Activated naive CD4-positive, alpha-beta T cell treated with anti-CD3 and anti-CD28 coated beads, Interleukin-2, amount 10 ng/mL, durations not matched to agents 7 days and 5 days (primary cell): ENCODE measurements around the gene CR1L.
A peak's percentile ranks its signal among the peaks of the same experiment; 100 is the strongest.
"Not testable (repeated sequence)": the region's sequence is repeated elsewhere in the genome, so short reads cannot be mapped to it uniquely, and the experiment has no call there.

Experiments
- CTCF ChIA-PET: fragments of 350-600 bp; sonication (Branson Sonifier 250); formaldehyde crosslinking; loops from one replicate; lab custom pipeline; 2021; ENCODE audit warnings: antibody characterized with exemption; lab: Charles Lee
- DNase-seq: peaks from one replicate; pipeline ENCODE4 v3.0.0-alpha.2; 2020
- H3K27ac Mint-ChIP-seq: one replicate; pipeline ENCODE4 v1.8.0; 2021; ENCODE audit warnings: mild to moderate bottlenecking, moderate library complexity, mixed read lengths
- H3K27me3 Mint-ChIP-seq: one replicate; pipeline ENCODE4 v1.8.0; 2021; ENCODE audit warnings: mild to moderate bottlenecking, mixed read lengths
- H3K36me3 Mint-ChIP-seq: one replicate; pipeline ENCODE4 v1.8.0; 2021; ENCODE audit warnings: mixed read lengths
- H3K4me1 Mint-ChIP-seq: one replicate; pipeline ENCODE4 v1.8.0; 2021; ENCODE audit warnings: mixed read lengths
- H3K4me3 Mint-ChIP-seq: one replicate; pipeline ENCODE4 v1.8.0; 2021; ENCODE audit warnings: mild to moderate bottlenecking, moderate library complexity, mixed read lengths
- H3K9me3 Mint-ChIP-seq: one replicate; pipeline ENCODE4 v1.8.0; 2021; ENCODE audit warnings: mixed read lengths

CR1L gene

GRCh38 chr1:207644852-207645634 lies at the start of gene CR1L:
Gene CR1L, plus strand, starts transcription at chr1:207645133. Its CDS starts 101 bp downstream, at chr1:207645234.
- H3K36me3 Mint-ChIP-seq, result no peaks in the 10 kb centered on the region
- peaks cover 6% of the 10 kb centered on the region for H3K4me1 Mint-ChIP-seq
- H3K4me3 Mint-ChIP-seq, result peak within 1 kb of the TSS; percentile 67
- no peaks in the 10 kb centered on the region for H3K9me3 Mint-ChIP-seq
- CTCF ChIA-PET, result no interaction called here
- no peak within 1 kb of the TSS for H3K27ac Mint-ChIP-seq
- peak; percentile 86 for DNase-seq
- peaks cover 53% of the 10 kb centered on the region for H3K27me3 Mint-ChIP-seq

- Mint-ChIP-seq H3K9me3 (no peaks in the 10 kb centered on the region), H3K27me3 (peaks cover 12% of the 10 kb centered on the region), H3K36me3 (no peaks in the 10 kb centered on the region), H3K4me1 (no peaks in the 10 kb centered on the region), H3K4me3 (no peak overlapping the region), H3K27ac (no peak overlapping the region)
- no peak for DNase-seq
- CTCF ChIA-PET, result no interaction called here
Observed at GRCh38 chr1:207603777-207604176, 41.2 kb upstream of the CR1L start.

- Mint-ChIP-seq H3K9me3 (no peaks in the 10 kb centered on the region), H3K27me3 (peaks cover 15% of the 10 kb centered on the region), H3K36me3 (no peaks in the 10 kb centered on the region), H3K27ac (no peak overlapping the region), H3K4me1 (no peaks in the 10 kb centered on the region), H3K4me3 (no peak overlapping the region)
- CTCF ChIA-PET, result interaction anchor here (1.8 kb wide), 1 partner anchor 14 kb away, joined by 6 read pairs; no protein-coding TSS in a partner anchor
- no peak for DNase-seq
Observed at GRCh38 chr1:207605444-207606361, 39.2 kb upstream of the CR1L start.

- CTCF ChIA-PET, result no interaction called here
- no peak overlapping the region for H3K27ac Mint-ChIP-seq
- no peaks in the 10 kb centered on the region for H3K36me3 Mint-ChIP-seq
- no peak for DNase-seq
- peaks cover 16% of the 10 kb centered on the region for H3K27me3 Mint-ChIP-seq
- H3K4me3 Mint-ChIP-seq, result no peak overlapping the region
- no peaks in the 10 kb centered on the region for H3K4me1 Mint-ChIP-seq
- no peaks in the 10 kb centered on the region for H3K9me3 Mint-ChIP-seq
Observed at GRCh38 chr1:207606362-207606755, 38.6 kb upstream of the CR1L start.

GRCh38 chr1:207612762-207613161 lies 32.2 kb upstream of the CR1L start:
- CTCF ChIA-PET, result no interaction called here
- no peaks in the 10 kb centered on the region for H3K36me3 Mint-ChIP-seq
- peaks cover 2% of the 10 kb centered on the region for H3K9me3 Mint-ChIP-seq
- H3K4me3 Mint-ChIP-seq, result no peak overlapping the region
- no peak for DNase-seq
- peaks cover 13% of the 10 kb centered on the region for H3K27me3 Mint-ChIP-seq
- no peak overlapping the region for H3K27ac Mint-ChIP-seq
- H3K4me1 Mint-ChIP-seq, result no peaks in the 10 kb centered on the region

GRCh38 chr1:207619871-207620542 lies 24.9 kb upstream of the CR1L start:
- H3K36me3 Mint-ChIP-seq, result no peaks in the 10 kb centered on the region
- H3K4me1 Mint-ChIP-seq, result no peaks in the 10 kb centered on the region
- peak; percentile 21 for DNase-seq
- no peak overlapping the region for H3K27ac Mint-ChIP-seq
- H3K4me3 Mint-ChIP-seq, result no peak overlapping the region
- H3K27me3 Mint-ChIP-seq, result no peaks in the 10 kb centered on the region
- H3K9me3 Mint-ChIP-seq, result no peaks in the 10 kb centered on the region
- CTCF ChIA-PET, result interaction anchor here (0.6 to 2.4 kb wide), 15 partner anchors 8 to 383 kb away, joined by 3 to 16 read pairs (median 4); no protein-coding TSS in a partner anchor

GRCh38 chr1:207620543-207620893 lies 24.4 kb upstream of the CR1L start:
- CTCF ChIA-PET, result interaction anchor here (0.6 to 2.4 kb wide), 12 partner anchors 9 to 383 kb away, joined by 3 to 16 read pairs (median 4); no protein-coding TSS in a partner anchor
- Mint-ChIP-seq H3K27me3 (no peaks in the 10 kb centered on the region), H3K9me3 (no peaks in the 10 kb centered on the region), H3K4me1 (no peaks in the 10 kb centered on the region), H3K36me3 (no peaks in the 10 kb centered on the region), H3K27ac (no peak overlapping the region), H3K4me3 (no peak overlapping the region)
- no peak for DNase-seq

GRCh38 chr1:207625504-207626071 lies 19.3 kb upstream of the CR1L start:
- H3K4me1 Mint-ChIP-seq, H3K27me3 Mint-ChIP-seq, DNase-seq, CTCF ChIA-PET, H3K36me3 Mint-ChIP-seq, H3K27ac Mint-ChIP-seq, H3K4me3 Mint-ChIP-seq, H3K9me3 Mint-ChIP-seq: not testable (repeated sequence)

- no peaks in the 10 kb centered on the region for H3K27me3 Mint-ChIP-seq
- CTCF ChIA-PET, result no interaction called here
- no peak overlapping the region for H3K27ac Mint-ChIP-seq
- H3K4me1 Mint-ChIP-seq, result no peaks in the 10 kb centered on the region
- H3K4me3 Mint-ChIP-seq, result no peak overlapping the region
- no peaks in the 10 kb centered on the region for H3K36me3 Mint-ChIP-seq
- H3K9me3 Mint-ChIP-seq, result no peaks in the 10 kb centered on the region
- no peak for DNase-seq
Observed at GRCh38 chr1:207626972-207627337, 18.0 kb upstream of the CR1L start.

GRCh38 chr1:207627496-207627895 lies 17.4 kb upstream of the CR1L start:
- no peaks in the 10 kb centered on the region for H3K27me3 Mint-ChIP-seq
- H3K4me3 Mint-ChIP-seq, result no peak overlapping the region
- no peaks in the 10 kb centered on the region for H3K9me3 Mint-ChIP-seq
- no peaks in the 10 kb centered on the region for H3K36me3 Mint-ChIP-seq
- DNase-seq, result no peak
- no peaks in the 10 kb centered on the region for H3K4me1 Mint-ChIP-seq
- CTCF ChIA-PET, result no interaction called here
- H3K27ac Mint-ChIP-seq, result no peak overlapping the region

- Mint-ChIP-seq H3K9me3 (no peaks in the 10 kb centered on the region), H3K4me3 (no peak overlapping the region), H3K4me1 (no peaks in the 10 kb centered on the region), H3K36me3 (no peaks in the 10 kb centered on the region), H3K27me3 (peaks cover 3% of the 10 kb centered on the region), H3K27ac (no peak overlapping the region)
- no peak for DNase-seq
- CTCF ChIA-PET, result no interaction called here
Observed at GRCh38 chr1:207628776-207629175, 16.2 kb upstream of the CR1L start.

GRCh38 chr1:207631137-207631536 lies 13.8 kb upstream of the CR1L start:
- H3K36me3 Mint-ChIP-seq, result no peaks in the 10 kb centered on the region
- H3K4me3 Mint-ChIP-seq, result no peak overlapping the region
- H3K4me1 Mint-ChIP-seq, result no peaks in the 10 kb centered on the region
- no peak overlapping the region for H3K27ac Mint-ChIP-seq
- CTCF ChIA-PET, result no interaction called here
- H3K9me3 Mint-ChIP-seq, result no peaks in the 10 kb centered on the region
- H3K27me3 Mint-ChIP-seq, result peaks cover 11% of the 10 kb centered on the region
- DNase-seq, result no peak

- Mint-ChIP-seq H3K36me3 (no peaks in the 10 kb centered on the region), H3K27me3 (peaks cover 11% of the 10 kb centered on the region), H3K4me1 (no peaks in the 10 kb centered on the region), H3K4me3 (no peak overlapping the region), H3K27ac (no peak overlapping the region), H3K9me3 (no peaks in the 10 kb centered on the region)
- CTCF ChIA-PET, result no interaction called here
- DNase-seq, result no peak
Observed at GRCh38 chr1:207633226-207633625, 11.7 kb upstream of the CR1L start.

GRCh38 chr1:207633699-207634289 lies 11.1 kb upstream of the CR1L start:
- H3K36me3 Mint-ChIP-seq, H3K27ac Mint-ChIP-seq, H3K4me1 Mint-ChIP-seq, H3K4me3 Mint-ChIP-seq, CTCF ChIA-PET, DNase-seq, H3K9me3 Mint-ChIP-seq: not testable (repeated sequence)
- H3K27me3 Mint-ChIP-seq, result peaks cover 11% of the 10 kb centered on the region
